RPMI7951 (cell line): ENCODE results near the gene ATAD3A. TPM values are rescaled to one million over a fixed set of nuclear protein-coding genes. Genes with fewer than 3 reads are reported as not detected.
A peak's percentile ranks its signal among the peaks of the same experiment; 100 is the strongest.
"Not testable (repeated sequence)": the region's sequence is repeated elsewhere in the genome, so short reads cannot be mapped to it uniquely, and the experiment has no call there.

Experiments
- DNase-seq: peaks from one replicate; pipeline ENCODE4 v3.0.0-alpha.2; 2012; ENCODE audit warnings: low read depth
- total RNA-seq: library from RNA; depleted of rRNA; stranded (reverse); fragments of >200 nt; shearing (Covaris generic); gene quantifications from 2 replicates; pipeline ENCODE4 v1.2.3, GENCODE V29; 2014

The ATAD3A gene
- total RNA-seq, 1 experiment from 2014 or later, result 24.9 TPM

GRCh38 chr1:1554926-1555915 is 43.3 kb downstream of the ATAD3A start:
- peak; percentile 78 for DNase-seq

- no peak for DNase-seq
Measured at GRCh38 chr1:1556505-1556904, 44.5 kb downstream of the ATAD3A start.

DNA sequence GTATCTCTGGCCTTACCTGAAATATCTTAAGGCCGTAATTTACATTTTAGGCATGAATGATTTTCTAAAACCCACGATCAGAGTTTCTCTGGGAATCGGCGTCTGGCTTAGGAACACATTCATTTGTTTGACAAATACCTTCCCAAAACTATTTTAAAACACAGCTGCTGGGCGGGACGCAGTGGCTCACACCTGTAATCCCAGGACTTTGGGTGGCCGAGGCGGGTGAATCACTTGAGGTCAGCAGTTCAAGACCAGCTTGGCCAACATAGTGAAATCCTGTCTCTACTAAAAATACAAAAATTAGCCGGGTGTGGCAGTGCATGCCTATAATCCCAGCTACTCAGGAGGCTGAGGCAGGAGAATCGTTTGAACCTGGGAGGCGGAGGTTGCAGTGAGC is 45.0 kb downstream of the ATAD3A start:
- DNase-seq, result not testable (repeated sequence)

DNA sequence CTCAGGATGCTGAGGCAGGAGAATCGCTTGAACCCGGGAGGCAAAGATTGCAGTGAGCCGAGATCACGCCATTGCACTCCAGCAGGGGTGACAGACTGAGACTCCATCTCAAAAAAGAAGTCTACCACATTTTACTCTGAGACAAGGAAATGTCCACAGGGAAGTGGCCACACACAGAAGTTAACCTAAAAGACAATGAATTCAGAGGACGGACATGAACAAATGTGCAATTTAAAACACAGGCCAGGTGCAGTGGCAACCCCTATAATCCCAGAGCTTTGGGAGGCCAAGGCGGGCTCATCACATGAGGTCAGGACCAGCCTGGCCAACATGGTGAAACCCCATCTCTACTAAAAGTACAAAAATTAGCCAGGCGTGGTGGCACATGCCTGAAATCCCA is 45.7 kb downstream of the ATAD3A start:
- not testable (repeated sequence) for DNase-seq

- DNase-seq, result no peak
Measured at GRCh38 chr1:1558591-1558990, 46.6 kb downstream of the ATAD3A start.

DNA sequence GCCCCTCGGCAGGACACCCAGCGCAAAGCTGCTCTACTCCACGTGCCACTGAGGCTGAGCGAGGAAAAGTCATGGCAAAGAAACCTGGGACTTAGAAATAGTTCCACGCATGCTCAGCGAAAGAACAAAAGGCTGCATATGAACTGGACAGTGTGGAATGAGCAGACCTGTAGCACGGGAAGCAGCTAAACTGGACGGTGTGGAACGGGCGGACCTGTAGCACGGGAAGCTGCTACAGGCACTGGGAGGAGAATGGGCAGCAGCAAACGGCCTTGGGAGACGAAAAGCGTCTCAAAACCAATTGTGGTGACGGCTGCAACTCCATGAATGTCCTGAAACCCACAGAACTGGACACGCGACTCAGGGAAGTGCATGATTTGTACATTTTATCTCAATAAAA is 47.1 kb downstream of the ATAD3A start:
- no peak for DNase-seq

DNA sequence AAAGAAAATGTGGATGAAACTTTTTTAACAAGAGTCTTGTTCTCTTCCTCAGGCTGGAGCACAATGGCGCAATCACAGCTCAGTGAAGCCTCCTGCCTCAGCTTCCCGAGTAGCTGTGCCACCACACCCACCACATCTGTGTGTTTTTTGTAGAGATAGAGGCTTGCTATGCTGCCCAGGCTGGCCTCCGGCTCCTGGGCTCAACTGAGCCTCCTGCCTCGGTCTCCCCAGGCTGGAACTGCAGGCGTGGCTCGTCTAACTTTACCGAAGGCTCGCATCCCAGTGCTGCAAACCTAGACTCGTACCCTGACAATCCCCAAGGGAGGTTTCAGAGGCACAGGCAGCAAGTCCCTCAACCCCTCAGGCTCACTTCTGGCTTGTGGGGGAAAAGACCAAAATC is 48.2 kb downstream of the ATAD3A start:
- no peak for DNase-seq

DNA sequence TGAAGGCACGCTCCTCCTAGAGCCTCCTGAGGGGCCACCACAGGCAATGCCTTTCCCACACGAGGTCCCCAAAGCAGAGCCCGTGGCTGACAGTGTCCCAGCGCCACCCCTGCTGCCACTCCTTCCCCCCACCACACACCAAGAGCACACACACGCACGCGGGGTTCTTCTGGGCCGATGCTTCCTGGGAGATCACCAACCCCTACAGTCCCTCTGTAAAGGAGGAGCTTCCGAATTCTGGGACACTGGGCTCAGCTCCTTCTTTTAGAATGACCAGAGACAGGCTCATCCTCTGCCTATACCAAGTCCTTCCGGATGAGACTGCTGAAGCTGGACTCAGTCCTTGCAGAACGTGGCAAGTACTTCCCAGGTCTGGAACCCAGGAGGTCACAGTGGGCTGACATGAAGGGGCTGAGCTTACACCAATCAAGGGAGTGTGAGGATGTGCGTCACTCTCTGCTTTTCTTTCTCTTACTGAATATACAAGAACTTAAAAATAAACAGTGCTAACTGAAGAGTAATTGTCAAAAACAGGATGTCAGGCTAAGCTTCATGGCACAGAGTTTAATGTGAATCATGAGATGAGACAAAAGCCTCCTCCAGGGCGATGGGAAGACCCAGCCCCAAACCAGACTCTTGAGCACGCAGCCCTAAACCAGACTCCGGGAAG is 50.0 kb downstream of the ATAD3A start:
- DNase-seq, result no peak

GRCh38 chr1:1562556-1563195 is 50.7 kb downstream of the ATAD3A start:
- DNase-seq, result no peak

- no peak for DNase-seq
Measured at GRCh38 chr1:1563688-1564087, 51.7 kb downstream of the ATAD3A start.

- DNase-seq, result no peak
Measured at GRCh38 chr1:1564268-1564667, 52.3 kb downstream of the ATAD3A start.

- no peak for DNase-seq
Measured at GRCh38 chr1:1565340-1565739, 53.4 kb downstream of the ATAD3A start.

- peak; percentile 78 for DNase-seq
Measured at GRCh38 chr1:1567152-1567875, 55.4 kb downstream of the ATAD3A start.

DNA sequence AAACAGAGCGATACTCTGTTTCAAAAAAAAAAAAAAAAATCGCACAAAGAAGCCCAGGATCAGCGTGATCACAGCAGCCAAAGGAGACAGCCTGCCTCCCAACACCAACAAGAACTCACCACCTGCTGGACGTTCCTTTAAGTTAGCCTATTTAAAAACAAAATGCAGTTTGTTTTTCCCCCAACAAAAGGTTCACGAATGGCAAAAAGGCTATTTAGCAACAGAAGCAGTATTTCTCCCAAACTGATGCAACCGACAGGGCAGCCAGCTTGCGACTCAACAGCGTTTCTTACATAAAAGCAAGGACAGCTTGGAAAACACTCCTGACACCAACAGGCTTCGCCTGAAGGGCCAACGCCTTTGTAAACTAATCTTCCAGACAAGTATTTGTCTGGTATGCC is 55.9 kb downstream of the ATAD3A start:
- no peak for DNase-seq

DNA sequence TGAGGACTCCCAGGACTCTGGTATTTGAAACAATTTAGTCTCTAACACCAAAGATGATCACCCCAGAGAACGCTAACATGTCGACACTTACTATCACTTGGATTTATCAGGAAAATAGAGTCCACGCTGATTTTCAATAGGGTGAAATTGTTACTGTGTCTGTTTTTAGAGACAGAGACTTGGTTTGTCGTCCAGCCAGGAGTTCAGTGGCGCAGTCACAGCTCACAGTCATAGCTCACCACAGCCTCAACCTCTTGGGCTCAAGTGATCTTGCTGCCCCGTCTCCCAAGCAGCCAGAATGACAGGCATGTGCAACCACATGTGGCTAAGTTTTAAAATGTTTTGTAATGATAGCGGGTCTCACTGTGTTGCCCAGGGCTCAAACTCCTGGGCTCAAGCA is 57.4 kb downstream of the ATAD3A start:
- no peak for DNase-seq

- DNase-seq, result peak; percentile 54
Measured at GRCh38 chr1:1573843-1574720, 62.1 kb downstream of the ATAD3A start.

DNA sequence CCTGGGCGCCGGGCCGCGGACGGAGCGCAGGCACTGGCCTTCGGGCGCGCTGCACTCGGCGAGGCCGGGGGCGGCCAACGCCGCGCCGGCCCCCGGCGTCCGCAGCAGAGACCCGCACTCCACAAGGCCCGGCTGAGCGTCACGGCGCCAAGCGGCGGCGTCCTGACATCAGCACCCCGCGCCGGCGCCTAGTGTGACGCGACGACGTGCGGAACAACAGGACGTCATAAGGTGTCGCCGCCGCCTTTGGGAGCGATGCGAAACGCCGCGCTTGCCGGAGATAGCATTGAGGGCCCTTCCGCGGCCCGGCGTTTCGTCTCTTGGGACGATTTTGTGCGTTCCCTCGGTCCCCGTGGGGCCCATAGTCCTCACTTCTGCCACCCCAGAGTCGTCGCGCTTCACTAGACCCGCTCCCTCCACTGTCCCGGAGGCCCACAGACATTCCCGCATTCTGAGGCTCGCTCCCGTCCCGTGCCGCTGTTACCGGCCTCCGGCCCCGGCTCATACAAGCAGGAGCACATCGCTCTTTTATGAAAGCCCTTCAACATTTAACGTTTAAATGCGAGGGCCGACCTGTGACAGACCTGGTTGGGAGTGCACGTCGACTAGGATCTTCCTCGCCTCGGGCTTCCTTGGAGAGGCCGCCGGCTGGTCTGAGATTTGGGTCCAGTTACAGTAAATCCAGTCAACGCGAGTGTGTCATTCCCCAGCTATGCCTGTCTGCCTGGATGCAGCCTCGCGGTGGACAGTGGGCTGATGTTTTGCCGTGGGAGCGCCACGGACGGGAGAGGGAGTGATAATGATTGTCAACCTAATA is 63.0 kb downstream of the ATAD3A start, which contains the start of gene SSU72:
SSU72 (minus strand) TSS at position 143 of the 817 bp plus-strand sequence. CDS start 306 bp downstream, outside the sequence.
- DNase-seq, result peak; percentile 91

DNA sequence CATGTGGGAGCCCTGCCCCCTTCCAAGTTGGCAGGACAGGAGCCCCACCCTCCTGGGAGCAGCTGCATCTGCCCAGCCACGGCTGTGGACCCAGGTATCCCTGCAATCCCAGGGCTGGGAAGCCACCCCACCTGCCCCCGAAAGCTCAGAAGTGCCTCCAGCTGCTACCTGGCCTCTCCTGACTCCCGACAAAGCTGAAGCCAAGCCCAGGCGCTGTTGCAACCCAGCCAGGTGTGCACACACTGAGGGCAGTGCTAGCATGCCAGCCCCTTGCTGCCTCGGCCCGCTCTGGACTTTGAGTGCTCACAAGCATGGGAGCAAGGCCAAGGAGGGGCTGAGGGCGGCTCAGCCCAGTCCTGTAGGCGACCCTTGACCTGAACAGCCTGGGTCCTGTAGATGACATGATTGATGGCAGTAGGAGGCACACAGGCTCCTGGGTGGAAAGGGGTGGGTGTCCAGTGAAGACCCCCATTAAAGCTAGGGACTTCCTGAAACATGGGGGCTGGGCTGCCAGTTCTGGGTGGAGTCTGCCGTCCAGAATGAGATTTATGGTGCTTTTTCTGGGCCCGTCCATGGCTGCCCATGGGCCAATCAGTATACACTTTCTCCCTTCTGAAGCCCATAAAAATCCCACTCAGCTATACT is 65.5 kb downstream of the ATAD3A start:
- no peak for DNase-seq

DNA sequence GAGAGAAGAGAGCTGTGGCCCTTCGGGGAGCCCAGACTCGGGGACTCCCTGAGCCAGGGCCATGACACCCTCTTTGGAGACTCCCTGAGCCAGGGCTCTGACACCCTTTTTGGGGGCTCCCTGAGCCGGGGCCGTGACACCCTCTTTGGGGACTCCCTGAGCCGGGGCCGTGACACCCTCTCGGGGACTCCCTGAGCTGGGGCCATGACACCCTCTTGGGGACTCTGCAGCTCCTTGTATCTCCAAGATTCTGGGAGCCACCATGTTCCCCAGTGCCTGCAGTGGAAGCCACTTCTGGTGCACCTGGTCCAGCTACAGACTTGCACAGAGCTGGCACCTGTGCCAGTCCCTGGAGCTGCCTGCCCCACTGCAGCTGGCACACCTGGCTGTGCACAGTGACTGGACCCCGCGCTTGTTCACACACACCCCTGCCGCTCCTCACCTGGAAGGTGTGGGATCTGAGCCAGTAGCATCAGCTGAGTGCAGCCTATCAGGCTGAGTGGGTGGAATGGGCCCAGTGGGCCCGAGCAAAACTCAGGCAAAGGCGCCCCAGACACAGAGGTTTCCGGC is 66.5 kb downstream of the ATAD3A start:
- DNase-seq, result no peak
